ENCODE measurements around the gene TPST2.

DNA sequence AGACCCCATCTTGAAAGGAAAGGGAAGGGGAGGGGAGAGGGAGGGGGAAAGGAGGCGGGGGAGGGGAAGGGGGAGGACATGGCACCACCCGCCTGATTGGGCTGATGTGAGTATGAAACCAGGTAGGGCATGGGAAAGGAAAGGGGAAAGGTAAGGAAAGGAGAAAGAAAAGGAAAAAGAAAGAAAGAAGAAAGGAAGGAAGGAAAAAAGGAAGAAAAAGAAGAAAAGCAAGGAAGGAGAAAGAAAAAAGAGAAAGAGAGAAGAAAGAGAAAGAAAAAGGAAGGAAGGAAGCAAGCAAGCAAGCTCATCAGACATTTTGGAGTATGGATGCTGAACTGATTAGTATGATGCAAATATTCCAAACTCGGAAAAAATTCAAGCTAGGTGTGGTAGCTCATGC lies 41.6 kb downstream of the TPST2 start:
- TF ChIP-seq, protein P1, sequence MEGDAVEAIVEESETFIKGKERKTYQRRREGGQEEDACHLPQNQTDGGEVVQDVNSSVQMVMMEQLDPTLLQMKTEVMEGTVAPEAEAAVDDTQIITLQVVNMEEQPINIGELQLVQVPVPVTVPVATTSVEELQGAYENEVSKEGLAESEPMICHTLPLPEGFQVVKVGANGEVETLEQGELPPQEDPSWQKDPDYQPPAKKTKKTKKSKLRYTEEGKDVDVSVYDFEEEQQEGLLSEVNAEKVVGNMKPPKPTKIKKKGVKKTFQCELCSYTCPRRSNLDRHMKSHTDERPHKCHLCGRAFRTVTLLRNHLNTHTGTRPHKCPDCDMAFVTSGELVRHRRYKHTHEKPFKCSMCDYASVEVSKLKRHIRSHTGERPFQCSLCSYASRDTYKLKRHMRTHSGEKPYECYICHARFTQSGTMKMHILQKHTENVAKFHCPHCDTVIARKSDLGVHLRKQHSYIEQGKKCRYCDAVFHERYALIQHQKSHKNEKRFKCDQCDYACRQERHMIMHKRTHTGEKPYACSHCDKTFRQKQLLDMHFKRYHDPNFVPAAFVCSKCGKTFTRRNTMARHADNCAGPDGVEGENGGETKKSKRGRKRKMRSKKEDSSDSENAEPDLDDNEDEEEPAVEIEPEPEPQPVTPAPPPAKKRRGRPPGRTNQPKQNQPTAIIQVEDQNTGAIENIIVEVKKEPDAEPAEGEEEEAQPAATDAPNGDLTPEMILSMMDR (IDR thresholded peaks at IDR 0.05) = no peak
- no peak for TF ChIP-seq POLR2A (IDR thresholded peaks at IDR 0.05)

Data from adrenal gland (tissue), 5 donors.